ENCODE measurements around the gene PKD1. TPM values are rescaled to one million over a fixed set of nuclear protein-coding genes. Genes with fewer than 3 reads are reported as not detected.
A peak's percentile ranks its signal among the peaks of the same experiment; 100 is the strongest.

The PKD1 gene
- total RNA-seq, 1 donor: 180 TPM

- Histone ChIP-seq H4K20me1 (ENCODE audit: insufficient read depth, low read length) (peaks cover 8% of the 10 kb centered on the region), H3K79me2 (ENCODE audit: insufficient read depth, low read length) (no peaks in the 10 kb centered on the region), H3K36me3 (ENCODE audit: insufficient read depth, low read length) (peaks cover 42% of the 10 kb centered on the region), H3K4me1 (ENCODE audit: insufficient read depth, low read length) (no peaks in the 10 kb centered on the region), H3K4me2 (ENCODE audit: insufficient read depth, low read length) (no peak overlapping the region), H3K27ac (ENCODE audit: low read depth, low read length) (no peak overlapping the region), H2AFZ (ENCODE audit: low read length) (no peak overlapping the region), H3K9me3 (ENCODE audit: low read depth, low read length) (no peaks in the 10 kb centered on the region), H3K4me3 (ENCODE audit: insufficient read depth, low read length) (no peak overlapping the region), H3K27me3 (ENCODE audit: insufficient read depth, low read length) (no peaks in the 10 kb centered on the region)
- peak; percentile 93 for DNase-seq (ENCODE audit: insufficient read length, low spot score, missing footprints)
- TF ChIP-seq CTCF (IDR thresholded peaks at IDR 0.05; ENCODE audit: extremely low read depth, low read depth, low read length): no peak
These were observed 53.3 kb downstream of the PKD1 start for GRCh38 chr16:2082171-2082982.

- peaks cover 38% of the 10 kb centered on the region for H3K36me3 ChIP-seq (ENCODE audit: insufficient read depth, low read length)
- DNase-seq (ENCODE audit: insufficient read length, low spot score, missing footprints): no peak
- no peak overlapping the region for H3K4me2 ChIP-seq (ENCODE audit: insufficient read depth, low read length)
- H3K79me2 ChIP-seq (ENCODE audit: insufficient read depth, low read length): no peaks in the 10 kb centered on the region
- H3K27me3 ChIP-seq (ENCODE audit: insufficient read depth, low read length): no peaks in the 10 kb centered on the region
- H3K4me3 ChIP-seq (ENCODE audit: insufficient read depth, low read length): no peak overlapping the region
- no peaks in the 10 kb centered on the region for H3K4me1 ChIP-seq (ENCODE audit: insufficient read depth, low read length)
- H4K20me1 ChIP-seq (ENCODE audit: insufficient read depth, low read length): peaks cover 8% of the 10 kb centered on the region
- no peak for TF ChIP-seq CTCF (IDR thresholded peaks at IDR 0.05; ENCODE audit: extremely low read depth, low read depth, low read length)
- H2AFZ ChIP-seq (ENCODE audit: low read length): no peak overlapping the region
- no peak overlapping the region for H3K27ac ChIP-seq (ENCODE audit: low read depth, low read length)
- no peaks in the 10 kb centered on the region for H3K9me3 ChIP-seq (ENCODE audit: low read depth, low read length)
These were observed 54.3 kb downstream of the PKD1 start for GRCh38 chr16:2081201-2082084.

GRCh38 chr16:2079991-2080390 lies 55.7 kb downstream of the PKD1 start:
- H3K36me3 ChIP-seq (ENCODE audit: insufficient read depth, low read length): peaks cover 31% of the 10 kb centered on the region

More at GRCh38 chr16:2079991-2080390, 55.7 kb downstream of the PKD1 start:
- no peaks in the 10 kb centered on the region for H3K27me3 ChIP-seq (ENCODE audit: insufficient read depth, low read length)
- H2AFZ ChIP-seq (ENCODE audit: low read length): no peak overlapping the region
- no peaks in the 10 kb centered on the region for H3K9me3 ChIP-seq (ENCODE audit: low read depth, low read length)
- H3K4me2 ChIP-seq (ENCODE audit: insufficient read depth, low read length): no peak overlapping the region
- DNase-seq (ENCODE audit: insufficient read length, low spot score, missing footprints): no peak
- peaks cover 8% of the 10 kb centered on the region for H4K20me1 ChIP-seq (ENCODE audit: insufficient read depth, low read length)
- H3K4me1 ChIP-seq (ENCODE audit: insufficient read depth, low read length): no peaks in the 10 kb centered on the region
- no peak for TF ChIP-seq CTCF (IDR thresholded peaks at IDR 0.05; ENCODE audit: extremely low read depth, low read depth, low read length)
- no peak overlapping the region for H3K27ac ChIP-seq (ENCODE audit: low read depth, low read length)
- H3K4me3 ChIP-seq (ENCODE audit: insufficient read depth, low read length): no peak overlapping the region
- H3K79me2 ChIP-seq (ENCODE audit: insufficient read depth, low read length): no peaks in the 10 kb centered on the region
